AG04450 (cell line): ENCODE data around the gene CYGB. TPM values are rescaled to one million over a fixed set of nuclear protein-coding genes. Genes with fewer than 3 reads are reported as not detected.

Experiments used
- CTCF ChIA-PET: fragments of 300-600, 350-600 bp; formaldehyde crosslinking; extraction: SDS; loops from one replicate; lab custom pipeline; 2022; ENCODE audit warnings: antibody characterized with exemption, inconsistent platforms; lab: Charles Lee
- POLR2A ChIA-PET: fragments of 350-600 bp; formaldehyde crosslinking; extraction: SDS; loops from one replicate; lab custom pipeline; 2021; ENCODE audit warnings: antibody characterized with exemption, inconsistent platforms; lab: Yijun Ruan, JAX
- DNase-seq: peaks from one replicate; pipeline ENCODE4 v3.0.0-alpha.2; 2011; ENCODE audit warnings: low read depth, low spot score
- H3K27ac ChIP-seq: one replicate; pipeline ENCODE4 v1.5.1; 2012; ENCODE audit warnings: low read depth, low read length, control low read depth
- H3K27me3 ChIP-seq: one replicate; pipeline ENCODE4 v1.6.0; 2012; ENCODE audit warnings: low read length; ENCODE audit not compliant: control insufficient read depth, insufficient read depth
- H3K4me3 ChIP-seq: 2 replicates; pipeline ENCODE4 v1.5.1; 2011; ENCODE audit warnings: mild to moderate bottlenecking, low read depth, low read length, control low read depth
- H3K9me3 ChIP-seq: 2 replicates; pipeline ENCODE4 v1.5.1; 2012; ENCODE audit warnings: low read length; ENCODE audit not compliant: control insufficient read depth, insufficient read depth
- CTCF ChIP-seq: IDR thresholded peaks from 2 replicates; pipeline ENCODE4 v1.5.1; 2011; ENCODE audit warnings: low read depth, low read length, control low read depth, inconsistent platforms
- polyA plus RNA-seq: library from polyadenylated mRNA; depleted of rRNA; stranded (reverse); fragments of >200 nt; gene quantifications from 2 replicates; pipeline ENCODE4 v1.2.3, GENCODE V29; 2011

Gene CYGB
- polyA plus RNA-seq, 1 experiment = 7.4 TPM

GRCh38 chr17:76539631-76540271 lies 2.2 kb upstream of the CYGB start, which contains the start of gene PRCD:
TSS of gene PRCD (plus strand) at chr17:76540044. CDS start at chr17:76540142, 98 bp downstream.
- ChIA-PET POLR2A (interaction anchor here (0.8 to 1.5 kb wide), 3 partner anchors 10 to 177 kb away, joined by 3 to 8 read pairs (median 5); no protein-coding TSS in a partner anchor), CTCF (interaction anchor here (1.3 to 2.0 kb wide), 4 partner anchors 10 to 84 kb away, joined by 5 to 8 read pairs (median 7); no protein-coding TSS in a partner anchor)
- TF ChIP-seq CTCF = no peak
- H3K9me3 ChIP-seq = no peaks in the 10 kb centered on the region
- H3K4me3 ChIP-seq = peak within 1 kb of the TSS; percentile 47
- H3K27me3 ChIP-seq = peaks cover 14% of the 10 kb centered on the region
- no peak for DNase-seq
- H3K27ac ChIP-seq = peak within 1 kb of the TSS; percentile 11

GRCh38 chr17:76538941-76539570 lies 1.5 kb upstream of the CYGB start:
- Histone ChIP-seq H3K27ac (no peak overlapping the region), H3K27me3 (peaks cover 14% of the 10 kb centered on the region), H3K9me3 (no peaks in the 10 kb centered on the region), H3K4me3 (no peak overlapping the region)
- POLR2A ChIA-PET = interaction anchor here (0.8 kb wide), 1 partner anchor 178 kb away, joined by 3 read pairs; no protein-coding TSS in a partner anchor
- CTCF ChIA-PET = interaction anchor here (1.5 to 2.0 kb wide), 3 partner anchors 10 to 16 kb away, joined by 5 to 7 read pairs (median 7); no protein-coding TSS in a partner anchor
- no peak for DNase-seq
- TF ChIP-seq CTCF = no peak

- CTCF ChIA-PET = no interaction called here
Measured at GRCh38 chr17:76538281-76538931, 897 bp upstream of the CYGB start.

GRCh38 chr17:76537288-76537577 lies 276 bp downstream of the CYGB start:
- Histone ChIP-seq H3K4me3 (peak overlapping the region; percentile 57), H3K27me3 (peaks cover 14% of the 10 kb centered on the region), H3K27ac (no peak overlapping the region), H3K9me3 (no peaks in the 10 kb centered on the region)
- no peak for TF ChIP-seq CTCF
- CTCF ChIA-PET = interaction anchor here (1.5 kb wide), 1 partner anchor 14 kb away, joined by 9 read pairs; no protein-coding TSS in a partner anchor
- no peak for DNase-seq
- POLR2A ChIA-PET = interaction anchor here (1.0 to 1.7 kb wide), 2 partner anchors 9 to 20 kb away, joined by 4 to 6 read pairs; no protein-coding TSS in a partner anchor

More at GRCh38 chr17:76538281-76538931, 897 bp upstream of the CYGB start:
- no peaks in the 10 kb centered on the region for H3K9me3 ChIP-seq
- TF ChIP-seq CTCF = no peak
- H3K27ac ChIP-seq = no peak overlapping the region
- H3K27me3 ChIP-seq = peaks cover 14% of the 10 kb centered on the region
- H3K4me3 ChIP-seq = peak overlapping the region; percentile 57; the same call in 1 of the 2 replicates
- no peak for DNase-seq
- POLR2A ChIA-PET = interaction anchor here (1.7 kb wide), 1 partner anchor 19 kb away, joined by 4 read pairs; no protein-coding TSS in a partner anchor
